ENCODE data around the gene HDAC9.

Gene HDAC9

DNA sequence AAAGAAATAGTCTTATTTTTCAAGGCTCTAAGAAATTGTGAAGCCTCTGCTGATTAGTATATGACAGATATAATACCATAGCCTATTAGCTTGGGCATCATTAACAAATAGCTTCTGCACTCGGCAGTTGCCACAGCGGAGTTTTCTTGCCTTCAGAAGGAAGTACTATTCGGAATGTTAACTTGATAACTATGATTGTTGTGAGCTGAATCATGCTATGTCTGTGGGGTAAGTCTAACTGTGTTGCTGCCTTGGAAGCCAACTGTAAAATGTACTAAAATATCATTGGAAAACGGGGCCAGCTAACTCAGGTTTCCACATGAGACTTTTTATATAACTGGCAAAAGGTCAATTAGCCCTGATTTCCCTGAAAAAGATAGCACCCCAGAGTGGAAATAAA is 528.7 kb downstream of the HDAC9 start:
- TF ChIP-seq SIN3A (IDR thresholded peaks at IDR 0.05; ENCODE audit: borderline replicate concordance, insufficient read depth, low read length) (no peak), TAF1 (IDR thresholded peaks at IDR 0.05; ENCODE audit: borderline replicate concordance, insufficient read depth, low read length) (no peak), REST (IDR thresholded peaks at IDR 0.05; ENCODE audit: insufficient read depth in 1 of 2, low read depth in 2 of 2, low read length in 2 of 2) (no peak), FOXP2 (optimal IDR thresholded peaks at IDR 0.05; ENCODE audit: borderline replicate concordance, extremely low read depth, extremely low read length, insufficient read depth) (no peak), POLR2AphosphoS5 (IDR thresholded peaks at IDR 0.05; ENCODE audit: low read depth, low read length) (no peak)

- TF ChIP-seq SIN3A (IDR thresholded peaks at IDR 0.05; ENCODE audit: borderline replicate concordance, insufficient read depth, low read length) (no peak), FOXP2 (optimal IDR thresholded peaks at IDR 0.05; ENCODE audit: borderline replicate concordance, extremely low read depth, extremely low read length, insufficient read depth) (no peak), REST (IDR thresholded peaks at IDR 0.05; ENCODE audit: insufficient read depth in 1 of 2, low read depth in 2 of 2, low read length in 2 of 2) (no peak), TAF1 (IDR thresholded peaks at IDR 0.05; ENCODE audit: borderline replicate concordance, insufficient read depth, low read length) (no peak), POLR2AphosphoS5 (IDR thresholded peaks at IDR 0.05; ENCODE audit: low read depth, low read length) (no peak)
These were observed 531.3 kb downstream of the HDAC9 start for GRCh38 chr7:19026888-19027287.

DNA sequence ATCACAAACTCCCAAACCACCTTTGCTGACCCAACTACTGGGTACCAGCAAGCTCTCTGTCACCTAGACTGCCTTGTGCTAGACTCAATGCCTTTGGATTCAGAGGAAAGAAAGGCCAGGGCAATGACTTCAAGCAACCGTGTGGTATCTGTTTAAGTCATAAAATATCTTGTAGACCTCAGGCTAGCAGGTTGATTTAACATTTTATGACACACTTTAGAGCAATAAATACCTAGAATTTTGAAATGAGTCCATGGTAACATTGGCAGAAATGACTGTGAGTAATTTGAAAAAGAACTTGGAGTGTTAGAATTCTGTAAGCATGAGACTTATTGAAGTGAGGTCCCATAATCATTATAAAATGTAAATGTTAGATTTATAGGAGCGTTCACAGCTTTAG is 534.7 kb downstream of the HDAC9 start:
- TF ChIP-seq SIN3A (IDR thresholded peaks at IDR 0.05; ENCODE audit: borderline replicate concordance, insufficient read depth, low read length) (no peak), REST (IDR thresholded peaks at IDR 0.05; ENCODE audit: insufficient read depth in 1 of 2, low read depth in 2 of 2, low read length in 2 of 2) (no peak), TAF1 (IDR thresholded peaks at IDR 0.05; ENCODE audit: borderline replicate concordance, insufficient read depth, low read length) (no peak), FOXP2 (optimal IDR thresholded peaks at IDR 0.05; ENCODE audit: borderline replicate concordance, extremely low read depth, extremely low read length, insufficient read depth) (no peak), POLR2AphosphoS5 (IDR thresholded peaks at IDR 0.05; ENCODE audit: low read depth, low read length) (no peak)

- TF ChIP-seq FOXP2 (optimal IDR thresholded peaks at IDR 0.05; ENCODE audit: borderline replicate concordance, extremely low read depth, extremely low read length, insufficient read depth) (no peak), POLR2AphosphoS5 (IDR thresholded peaks at IDR 0.05; ENCODE audit: low read depth, low read length) (no peak), TAF1 (IDR thresholded peaks at IDR 0.05; ENCODE audit: borderline replicate concordance, insufficient read depth, low read length) (no peak), REST (IDR thresholded peaks at IDR 0.05; ENCODE audit: insufficient read depth in 1 of 2, low read depth in 2 of 2, low read length in 2 of 2) (no peak), SIN3A (IDR thresholded peaks at IDR 0.05; ENCODE audit: borderline replicate concordance, insufficient read depth, low read length) (no peak)
These were observed 556.3 kb downstream of the HDAC9 start for GRCh38 chr7:19051767-19052375.

Measured in PFSK-1 (cell line).